Measurements from ENCODE around the gene ALDH1A1. TPM values are rescaled to one million over a fixed set of nuclear protein-coding genes. Genes with fewer than 3 reads are reported as not detected.

ALDH1A1 gene
- total and polyA plus RNA-seq, 2 of the 8 experiments (the other 6 are each of a cell fraction or from before 2014, with no cell fraction given): 0.50 to 0.82 TPM

- Histone ChIP-seq H3K4me3 (ENCODE audit: extremely low read depth in 1 of 4, insufficient read depth in 2 of 4, low read depth in 3 of 4, low read length in 4 of 4) (no peak overlapping the region), H3K27me3 (replicated peaks in 1 of 4; ENCODE audit: control insufficient read depth in 3 of 4, extremely low read depth in 1 of 4, insufficient read depth in 3 of 4, low read length in 3 of 4) (no peaks in the 10 kb centered on the region), H2BK20ac (ENCODE audit: low read length) (no peak overlapping the region), H3K4ac (replicated peaks; ENCODE audit: insufficient read length, low read depth, low read length) (no peak overlapping the region), H3K36me3 (ENCODE audit: control insufficient read depth in 2 of 4, insufficient read depth in 4 of 4, low read length in 3 of 4) (no peaks in the 10 kb centered on the region), H2AK5ac (ENCODE audit: low read depth, low read length) (no peak overlapping the region), H3K9ac (replicated peaks in 1 of 4; ENCODE audit: extremely low read depth in 1 of 4, low read depth in 3 of 4, low read length in 3 of 4) (no peak overlapping the region), H3K27ac (ENCODE audit: low read depth, low read length) (no peak overlapping the region), H3K23ac (ENCODE audit: insufficient read length) (no peak overlapping the region), H3K79me1 (ENCODE audit: low read depth, low read length) (no peaks in the 10 kb centered on the region), H2BK120ac (replicated peaks; ENCODE audit: low read depth, low read length) (no peak overlapping the region), H4K8ac (ENCODE audit: extremely low read depth, insufficient read depth, low read length) (no peak overlapping the region), H3K4me2 (ENCODE audit: insufficient read depth in 1 of 2, low read depth in 2 of 2, low read length in 2 of 2) (no peak overlapping the region), H4K91ac (replicated peaks; ENCODE audit: insufficient read length, low read length) (no peak overlapping the region), H3K23me2 (ENCODE audit: low read depth, low read length) (no peaks in the 10 kb centered on the region), H2AFZ (ENCODE audit: low read length) (no peak overlapping the region), H4K5ac (ENCODE audit: insufficient read length, low read depth, low read length) (no peak overlapping the region), H3K4me1 (replicated peaks in 1 of 4; ENCODE audit: control insufficient read depth in 3 of 4, insufficient read depth in 4 of 4, low read length in 3 of 4) (no peaks in the 10 kb centered on the region), H2BK12ac (ENCODE audit: low read depth, low read length) (no peak overlapping the region), H3K9me3 (ENCODE audit: insufficient read depth in 2 of 2, low read depth in 1 of 2, low read length in 1 of 2) (no peaks in the 10 kb centered on the region), H3K56ac (replicated peaks; ENCODE audit: insufficient read length, low read depth, low read length) (no peak overlapping the region), H3K79me2 (ENCODE audit: control insufficient read depth in 1 of 2, insufficient read depth in 2 of 2, low read length in 2 of 2) (no peaks in the 10 kb centered on the region), H2BK5ac (ENCODE audit: low read depth, low read length) (no peak overlapping the region), H2BK15ac (ENCODE audit: low read length) (no peak overlapping the region), H4K20me1 (replicated peaks in 1 of 2; ENCODE audit: control insufficient read depth in 1 of 2, insufficient read depth in 2 of 2, low read length in 2 of 2) (no peaks in the 10 kb centered on the region), H3K14ac (ENCODE audit: insufficient read length) (no peak overlapping the region), H3K18ac (ENCODE audit: extremely low read depth, low read length) (no peak overlapping the region)
- DNase-seq (ENCODE audit: low read depth in 1 of 2, low spot score in 2 of 2) (no peak), FAIRE-seq (no peak)
- WGBS, 2 experiments (ENCODE audit: extremely low coverage in 1 of 2, insufficient coverage in 1 of 2, insufficient read length in 1 of 2, insufficient replicate concordance in 2 of 2, low coverage in 1 of 2, low lambda C conversion rate in 2 of 2, missing lambda C conversion rate in 1 of 2): 86% methylated on average over 3 of the region's 3 CpGs; no CpG with 5 or more reads in 1 of the 2 experiments
- ChIA-PET POLR2A (ENCODE audit: partially characterized antibody) (no interaction called here), CTCF (ENCODE audit: partially characterized antibody) (no interaction called here)
- no peak for TF ChIP-seq ASH2L (IDR thresholded peaks at IDR 0.05; ENCODE audit: low read length)
- no peak for TF ChIP-seq GABPA (IDR thresholded peaks at IDR 0.05; ENCODE audit: borderline replicate concordance, insufficient read depth, low read length)
- TF ChIP-seq BCL11A (IDR thresholded peaks at IDR 0.05; ENCODE audit: low read depth in 2 of 2, low read length in 2 of 2): no peak
- no peak for TF ChIP-seq GTF2F1 (IDR thresholded peaks at IDR 0.05; ENCODE audit: borderline replicate concordance, low read depth, low read length)
- TF ChIP-seq EP300 (IDR thresholded peaks at IDR 0.05; ENCODE audit: borderline replicate concordance in 1 of 2, low read depth in 2 of 2, low read length in 2 of 2): no peak
- no peak for TF ChIP-seq HDAC2 (IDR thresholded peaks at IDR 0.05; ENCODE audit: borderline replicate concordance in 1 of 2, low read depth in 2 of 2, low read length in 2 of 2)
- TF ChIP-seq CHD2 (IDR thresholded peaks at IDR 0.05; ENCODE audit: low read length): no peak
- TF ChIP-seq HDAC6 (IDR thresholded peaks at IDR 0.05; ENCODE audit: low read depth, low read length): no peak
- no peak for TF ChIP-seq YY1 (IDR thresholded peaks at IDR 0.05; ENCODE audit: low read depth, low read length)
- TF ChIP-seq JUND (IDR thresholded peaks at IDR 0.05; ENCODE audit: low read length): no peak
- TF ChIP-seq SAP30 (IDR thresholded peaks at IDR 0.05; ENCODE audit: insufficient read depth, insufficient replicate concordance, low read length): no peak
- no peak for TF ChIP-seq E2F6 (IDR thresholded peaks at IDR 0.05)
These were observed 6.5 kb downstream of the ALDH1A1 start for GRCh38 chr9:72946318-72946717.

Measured in H1 (cell line).